ENCODE measurements around the gene CELA2A. TPM values are rescaled to one million over a fixed set of nuclear protein-coding genes. Genes with fewer than 3 reads are reported as not detected.
"Not testable (repeated sequence)": the region's sequence is repeated elsewhere in the genome, so short reads cannot be mapped to it uniquely, and the experiment has no call there.

Gene CELA2A
- total RNA-seq, 1 donor, result not detected

- DNase-seq (ENCODE audit: low read depth), result no peak
- no peak for TF ChIP-seq CTCF (IDR thresholded peaks at IDR 0.05; ENCODE audit: insufficient read depth, low read length)
- H3K4me3 ChIP-seq (ENCODE audit: low read depth, low read length), result no peak overlapping the region
These were observed 63.1 kb downstream of the CELA2A start for GRCh38 chr1:15519625-15520024.

GRCh38 chr1:15521206-15521906 is 64.8 kb downstream of the CELA2A start:
- H3K4me3 ChIP-seq (ENCODE audit: low read depth, low read length); DNase-seq (ENCODE audit: low read depth): not testable (repeated sequence)

Other genes starting within 250 kb of the CELA2A start
- gene FHAD1, start 209.5 kb upstream of the CELA2A start, total RNA-seq (ENCODE audit: low replicate concordance), result 0.63 and 0.74 TPM in 2 replicates
- gene EFHD2, start 46.8 kb upstream of the CELA2A start, total RNA-seq (ENCODE audit: low replicate concordance), result 11.1 and 28.1 TPM in 2 replicates
- gene CTRC, start 18.3 kb upstream of the CELA2A start, total RNA-seq (ENCODE audit: low replicate concordance), result not detected in 2 replicates
- gene CELA2B, start 19.4 kb downstream of the CELA2A start, total RNA-seq (ENCODE audit: low replicate concordance), result not detected in 2 replicates
- 5.2 and 7.1 TPM in 2 replicates for gene CASP9, start 67.5 kb downstream of the CELA2A start, total RNA-seq (ENCODE audit: low replicate concordance)
- gene DNAJC16, start 70.1 kb downstream of the CELA2A start, total RNA-seq (ENCODE audit: low replicate concordance), result 8.6 and 20.0 TPM in 2 replicates
- 0.16 and 1.4 TPM in 2 replicates for gene AGMAT, start 128.3 kb downstream of the CELA2A start, total RNA-seq (ENCODE audit: low replicate concordance)
- 14.0 and 26.0 TPM in 2 replicates for gene DDI2, start 160.7 kb downstream of the CELA2A start, total RNA-seq (ENCODE audit: low replicate concordance)
- 19.3 and 76.5 TPM in 2 replicates for gene PLEKHM2, start 227.6 kb downstream of the CELA2A start, total RNA-seq (ENCODE audit: low replicate concordance)